Mammary epithelial cell (primary cell): ENCODE measurements around the gene ICE1.
A peak's percentile ranks its signal among the peaks of the same experiment; 100 is the strongest.

Experiments used
- CTCF ChIP-seq, 2 donors: IDR thresholded peaks in 1 of 2; conservative IDR thresholded peaks in 1 of 2; 2 replicates each; pipeline ENCODE4 v1.5.1; 2011 to 2012; ENCODE audit warnings: inconsistent platforms in 2 of 2, low read length in 2 of 2, mild to moderate bottlenecking in 2 of 2, control low read depth in 1 of 2, low read depth in 1 of 2; ENCODE audit not compliant: insufficient read depth in 1 of 2; ENCODE audit errors: extremely low read depth in 1 of 2
- EZH2 ChIP-seq: IDR thresholded peaks from 2 replicates; pipeline ENCODE4 v1.6.1; 2012; ENCODE audit warnings: low read length, inconsistent platforms, borderline replicate concordance

DNA sequence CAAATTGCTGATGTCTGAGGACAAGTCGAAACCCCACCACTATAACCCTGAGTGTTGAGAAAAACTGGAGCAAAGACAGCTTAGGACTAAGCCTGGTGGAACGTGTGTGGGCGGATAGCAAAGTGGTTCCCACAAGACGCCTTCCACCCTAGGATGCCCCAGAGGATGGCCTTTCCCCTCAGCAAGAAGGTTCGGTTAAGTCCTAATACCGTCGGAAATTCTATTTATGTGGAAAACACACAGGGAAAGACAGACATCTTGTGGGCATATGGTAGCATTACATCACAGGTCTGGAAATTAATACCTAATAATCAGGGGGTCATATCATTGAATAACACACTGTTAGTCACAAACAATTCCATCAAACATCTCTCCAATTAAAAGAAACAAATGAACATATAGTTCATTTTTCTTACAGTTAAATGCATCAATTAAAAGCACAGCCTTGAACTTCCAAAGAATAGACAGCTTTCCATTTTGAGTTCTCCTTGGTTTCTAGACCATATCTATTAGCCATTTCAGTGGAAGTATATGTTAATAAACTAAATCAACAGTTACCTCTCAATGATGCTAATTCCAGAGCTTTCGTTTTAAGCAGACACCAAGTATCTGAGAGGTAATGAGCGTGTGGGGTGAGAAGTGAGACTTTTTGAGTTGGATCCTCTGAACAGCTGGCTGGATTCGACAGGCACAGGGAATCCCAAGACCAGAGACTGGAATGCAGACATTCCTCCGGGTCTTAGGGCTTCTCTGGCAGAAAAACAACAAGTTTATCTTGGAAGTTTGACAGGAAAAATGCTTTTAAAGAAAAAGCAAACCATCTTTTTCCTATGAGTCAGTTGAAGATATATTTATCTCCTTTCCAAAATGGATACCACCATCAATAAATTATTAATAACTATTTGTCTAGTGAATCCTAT, 2.9 kb upstream of the ICE1 start:
- TF ChIP-seq CTCF (conservative IDR thresholded peaks at IDR 0.05 in 1 of 2, IDR thresholded peaks at IDR 0.05 in 1 of 2; ENCODE audit: extremely low read depth in 1 of 2, insufficient read depth in 1 of 2, low read depth in 1 of 2, low read length in 2 of 2) (peak; percentile 82 to 85), EZH2 (no peak)
